HG03521 (cell line): ENCODE measurements around the gene INTS6.

Source experiments
- ATAC-seq: cut with Tn5 transposase; IDR thresholded peaks from one replicate; pipeline ENCODE4 v1.9.1; 2021; ENCODE audit warnings: mild to moderate bottlenecking, moderate library complexity; ENCODE audit not compliant: unreplicated experiment

INTS6 gene

GRCh38 chr13:51457086-51457815 lies 4.4 kb upstream of the INTS6 start:
- ATAC-seq: no peak

- ATAC-seq: no peak
These were observed 3.7 kb upstream of the INTS6 start for GRCh38 chr13:51456510-51456909.

GRCh38 chr13:51455532-51455931 lies 2.7 kb upstream of the INTS6 start:
- ATAC-seq: no peak

- no peak for ATAC-seq
These were observed 1.3 kb upstream of the INTS6 start for GRCh38 chr13:51453959-51454703.

- ATAC-seq: peak; percentile 37
These were observed 547 bp upstream of the INTS6 start for GRCh38 chr13:51453207-51453958.

- peak; percentile 21 for ATAC-seq
These were observed 1.1 kb downstream of the INTS6 start for GRCh38 chr13:51451467-51452360.

GRCh38 chr13:51451134-51451466 lies 1.7 kb downstream of the INTS6 start:
- no peak for ATAC-seq

GRCh38 chr13:51449018-51449417 lies 3.8 kb downstream of the INTS6 start:
- ATAC-seq: no peak

- no peak for ATAC-seq
These were observed 7.9 kb downstream of the INTS6 start for GRCh38 chr13:51444922-51445321.

GRCh38 chr13:51440381-51440780 lies 12.5 kb downstream of the INTS6 start:
- ATAC-seq: no peak

- ATAC-seq: no peak
These were observed 15.2 kb downstream of the INTS6 start for GRCh38 chr13:51437550-51438127.

- no peak for ATAC-seq
These were observed 17.7 kb downstream of the INTS6 start for GRCh38 chr13:51435002-51435578.

GRCh38 chr13:51432576-51432975 lies 20.3 kb downstream of the INTS6 start:
- ATAC-seq: no peak

- no peak for ATAC-seq
These were observed 25.9 kb downstream of the INTS6 start for GRCh38 chr13:51426982-51427381.

GRCh38 chr13:51425410-51426042 lies 27.3 kb downstream of the INTS6 start:
- ATAC-seq: no peak

- no peak for ATAC-seq
These were observed 29.1 kb downstream of the INTS6 start for GRCh38 chr13:51423766-51424165.

- ATAC-seq: no peak
These were observed 30.4 kb downstream of the INTS6 start for GRCh38 chr13:51422484-51422883.

GRCh38 chr13:51420681-51421490 lies 31.9 kb downstream of the INTS6 start:
- no peak for ATAC-seq
